Measurements from ENCODE around the gene MYO3A.

The MYO3A gene, protein sequence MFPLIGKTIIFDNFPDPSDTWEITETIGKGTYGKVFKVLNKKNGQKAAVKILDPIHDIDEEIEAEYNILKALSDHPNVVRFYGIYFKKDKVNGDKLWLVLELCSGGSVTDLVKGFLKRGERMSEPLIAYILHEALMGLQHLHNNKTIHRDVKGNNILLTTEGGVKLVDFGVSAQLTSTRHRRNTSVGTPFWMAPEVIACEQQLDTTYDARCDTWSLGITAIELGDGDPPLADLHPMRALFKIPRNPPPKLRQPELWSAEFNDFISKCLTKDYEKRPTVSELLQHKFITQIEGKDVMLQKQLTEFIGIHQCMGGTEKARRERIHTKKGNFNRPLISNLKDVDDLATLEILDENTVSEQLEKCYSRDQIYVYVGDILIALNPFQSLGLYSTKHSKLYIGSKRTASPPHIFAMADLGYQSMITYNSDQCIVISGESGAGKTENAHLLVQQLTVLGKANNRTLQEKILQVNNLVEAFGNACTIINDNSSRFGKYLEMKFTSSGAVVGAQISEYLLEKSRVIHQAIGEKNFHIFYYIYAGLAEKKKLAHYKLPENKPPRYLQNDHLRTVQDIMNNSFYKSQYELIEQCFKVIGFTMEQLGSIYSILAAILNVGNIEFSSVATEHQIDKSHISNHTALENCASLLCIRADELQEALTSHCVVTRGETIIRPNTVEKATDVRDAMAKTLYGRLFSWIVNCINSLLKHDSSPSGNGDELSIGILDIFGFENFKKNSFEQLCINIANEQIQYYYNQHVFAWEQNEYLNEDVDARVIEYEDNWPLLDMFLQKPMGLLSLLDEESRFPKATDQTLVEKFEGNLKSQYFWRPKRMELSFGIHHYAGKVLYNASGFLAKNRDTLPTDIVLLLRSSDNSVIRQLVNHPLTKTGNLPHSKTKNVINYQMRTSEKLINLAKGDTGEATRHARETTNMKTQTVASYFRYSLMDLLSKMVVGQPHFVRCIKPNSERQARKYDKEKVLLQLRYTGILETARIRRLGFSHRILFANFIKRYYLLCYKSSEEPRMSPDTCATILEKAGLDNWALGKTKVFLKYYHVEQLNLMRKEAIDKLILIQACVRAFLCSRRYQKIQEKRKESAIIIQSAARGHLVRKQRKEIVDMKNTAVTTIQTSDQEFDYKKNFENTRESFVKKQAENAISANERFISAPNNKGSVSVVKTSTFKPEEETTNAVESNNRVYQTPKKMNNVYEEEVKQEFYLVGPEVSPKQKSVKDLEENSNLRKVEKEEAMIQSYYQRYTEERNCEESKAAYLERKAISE (N-terminal part only)
- 0 to 0.05 (median 0) reads per million in 3 experiments for total RNA-seq

DNA sequence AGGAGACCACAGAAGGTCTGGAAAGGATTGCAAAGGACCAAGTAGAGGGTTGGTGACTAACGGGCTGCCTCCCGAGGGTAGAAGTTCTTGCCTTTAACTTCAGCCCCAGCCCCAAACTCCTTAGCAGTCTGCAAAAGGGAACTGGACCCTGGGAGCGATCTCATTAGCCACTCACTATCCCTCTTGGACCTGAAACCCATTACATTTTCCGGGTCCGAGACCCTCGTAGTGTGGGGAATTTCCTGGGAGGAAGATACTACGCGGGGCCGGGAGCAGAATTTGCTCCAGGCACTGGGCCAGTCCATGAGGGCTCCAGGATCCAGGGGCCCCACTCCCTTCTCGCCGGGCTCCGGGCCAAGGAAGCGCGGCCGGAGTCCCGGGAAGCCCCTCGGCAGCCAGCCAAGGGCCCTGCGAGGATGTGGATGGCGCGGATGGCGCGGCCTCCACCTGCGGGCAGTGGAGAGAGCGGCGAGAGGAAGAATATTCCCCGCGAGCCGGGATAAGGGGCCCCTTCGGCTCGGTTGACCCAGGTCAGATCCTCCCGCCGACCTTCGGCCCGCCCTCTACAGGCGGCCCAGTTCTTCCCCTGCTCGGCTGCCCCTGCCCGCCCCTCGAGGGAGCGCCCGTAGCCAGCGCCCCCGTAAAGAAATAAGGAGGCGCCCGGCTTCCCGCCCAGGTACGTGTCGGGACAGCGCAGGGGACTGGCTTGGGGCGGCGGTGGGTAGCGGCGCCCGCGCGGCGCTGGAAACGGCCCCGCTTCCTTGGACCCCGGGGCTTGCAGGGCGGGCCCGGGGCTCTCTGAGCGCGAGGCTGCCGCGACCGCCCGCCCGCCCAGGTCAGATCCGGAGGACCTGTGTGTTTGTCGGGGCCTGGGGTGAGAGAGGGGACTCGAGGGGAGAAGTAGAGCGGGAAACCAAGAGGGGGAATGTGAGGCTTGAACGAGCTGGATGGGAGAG, at the start of gene MYO3A:
TSS of gene MYO3A (plus strand) at position 577 of the 956 bp plus-strand sequence. CDS start 17,882 bp downstream, outside the sequence.
- DNase-seq: no peak

DNA sequence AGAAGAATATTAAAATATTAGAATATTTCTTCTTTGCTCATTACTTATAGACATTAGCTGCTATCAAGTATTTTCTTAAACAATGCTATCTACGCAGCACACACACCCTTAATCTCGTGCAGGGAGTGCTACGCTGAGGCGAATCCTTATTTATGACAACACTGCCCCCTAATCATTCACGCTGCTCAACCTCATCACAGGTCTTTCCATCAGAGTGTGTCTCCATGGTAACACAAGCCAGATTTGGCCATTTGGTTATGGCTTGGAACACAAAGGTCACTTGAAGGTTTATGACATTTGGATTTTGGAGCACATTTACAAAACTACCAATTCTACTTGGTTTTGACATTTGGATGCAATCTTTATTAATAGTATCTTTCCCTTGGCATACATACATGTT, 45.4 kb upstream of the MYO3A start:
- DNase-seq: no peak

DNA sequence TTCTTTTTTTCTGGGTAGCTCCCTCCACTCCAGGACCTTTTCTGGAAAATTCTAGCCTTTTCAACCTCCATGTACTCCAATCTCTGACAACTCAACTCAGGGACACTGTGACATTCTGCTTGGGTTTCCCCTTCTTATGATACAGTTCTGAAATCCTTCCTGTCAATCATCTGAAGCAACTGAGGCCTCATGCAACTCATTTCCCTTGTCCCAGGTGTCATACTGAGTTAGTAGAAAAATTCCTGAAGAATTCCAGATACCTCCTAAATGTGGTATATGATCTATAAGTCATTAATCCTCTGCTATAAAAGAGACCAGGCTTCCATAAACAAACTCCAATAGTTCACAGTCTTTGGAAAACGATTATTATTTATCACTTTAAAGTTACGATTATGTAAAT, 43.0 kb upstream of the MYO3A start:
- DNase-seq: no peak

DNA sequence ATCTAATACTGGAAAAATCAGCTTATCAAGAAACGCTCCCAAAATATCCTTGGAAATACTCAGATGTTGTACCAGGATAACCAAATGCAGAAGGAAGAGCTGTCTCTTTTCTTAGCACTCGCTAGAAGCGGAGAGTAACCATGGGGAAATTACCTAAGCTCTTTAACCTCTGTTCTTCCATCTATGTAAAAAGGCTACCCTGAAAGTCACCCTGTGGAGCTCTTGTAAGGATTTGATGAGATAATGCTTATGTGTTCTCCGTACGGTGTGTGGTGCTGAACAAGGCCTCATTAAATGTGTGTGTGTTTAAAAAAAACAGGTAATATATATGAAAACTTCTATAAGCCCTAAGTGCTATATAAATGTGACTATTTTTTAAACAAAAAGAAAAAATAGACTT, 38.2 kb upstream of the MYO3A start:
- DNase-seq: no peak

DNA sequence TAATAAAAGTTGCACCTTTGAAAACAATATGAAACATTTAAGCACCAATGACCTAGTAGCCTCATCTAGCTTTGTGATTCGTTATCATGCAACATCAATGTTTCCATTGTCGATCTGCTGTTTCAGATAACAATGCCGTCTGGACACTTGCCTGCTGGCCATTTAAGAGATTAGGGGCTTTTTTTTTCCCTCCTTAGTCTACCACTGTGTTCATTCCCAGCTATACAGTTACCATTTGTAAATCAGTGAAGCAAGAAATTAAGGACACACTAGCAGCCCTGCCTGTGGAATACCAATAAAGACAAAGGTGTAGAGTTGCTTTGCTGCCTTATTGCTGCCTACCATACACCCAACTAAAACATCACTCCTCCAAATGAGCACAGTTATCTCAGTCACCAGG, 37.6 kb upstream of the MYO3A start:
- DNase-seq: no peak

DNA sequence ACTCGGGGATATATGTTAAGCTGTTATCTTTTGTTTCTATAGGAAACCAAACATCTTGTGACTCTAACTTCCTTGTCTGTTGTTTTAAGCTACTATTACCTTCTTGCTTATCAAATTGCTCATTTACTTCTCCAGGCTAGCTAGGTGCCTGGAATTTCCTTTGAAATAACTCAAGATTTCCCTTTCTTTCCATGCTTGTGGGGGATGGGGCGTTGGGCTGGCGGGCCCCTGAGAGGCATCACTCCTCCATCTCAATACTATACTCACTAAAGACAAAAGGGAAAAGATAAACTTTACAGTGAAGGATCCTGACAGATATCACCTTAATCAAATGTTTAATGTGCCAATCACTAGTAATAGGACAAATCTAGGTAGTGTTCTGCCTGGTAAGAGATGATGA, 34.7 kb upstream of the MYO3A start:
- DNase-seq: no peak

DNA sequence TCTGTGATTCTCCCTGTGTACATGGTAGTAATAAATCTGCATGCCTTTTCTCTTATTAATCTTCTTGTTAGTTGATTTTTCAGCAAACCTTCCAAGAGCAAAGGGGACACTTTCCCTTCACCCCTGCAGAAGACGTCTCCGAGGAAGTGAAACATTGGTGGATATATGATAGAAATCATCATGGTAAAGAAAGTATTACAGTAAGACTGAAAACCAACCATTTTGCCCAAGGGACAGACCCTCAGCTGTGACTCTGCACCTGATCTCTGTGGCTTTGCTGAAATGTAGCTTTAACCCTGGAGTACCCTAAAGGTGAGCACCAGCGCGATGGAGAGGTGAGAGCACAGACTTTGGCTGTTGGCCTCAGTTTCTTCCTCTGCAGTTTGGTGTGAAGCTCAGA, 32.8 kb upstream of the MYO3A start:
- DNase-seq: no peak

DNA sequence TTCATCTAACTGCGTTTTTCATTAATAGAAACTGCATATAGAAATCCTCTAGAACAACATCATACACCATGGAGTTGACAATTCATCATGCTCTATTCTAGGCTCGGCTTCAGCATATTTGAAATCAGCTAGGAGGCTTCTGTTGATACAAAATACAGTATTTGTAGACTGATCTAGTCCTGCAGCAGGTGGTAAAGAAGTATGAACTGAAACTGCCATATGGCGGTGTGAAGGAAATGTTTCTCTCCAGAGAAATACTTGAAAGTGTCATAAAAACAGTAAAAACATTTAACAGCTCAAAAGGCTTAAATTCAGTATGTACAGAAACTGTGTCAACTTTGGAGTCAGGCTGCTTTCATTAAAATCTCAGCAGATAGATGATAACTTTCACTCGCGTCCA, 32.0 kb upstream of the MYO3A start:
- no peak for DNase-seq

DNA sequence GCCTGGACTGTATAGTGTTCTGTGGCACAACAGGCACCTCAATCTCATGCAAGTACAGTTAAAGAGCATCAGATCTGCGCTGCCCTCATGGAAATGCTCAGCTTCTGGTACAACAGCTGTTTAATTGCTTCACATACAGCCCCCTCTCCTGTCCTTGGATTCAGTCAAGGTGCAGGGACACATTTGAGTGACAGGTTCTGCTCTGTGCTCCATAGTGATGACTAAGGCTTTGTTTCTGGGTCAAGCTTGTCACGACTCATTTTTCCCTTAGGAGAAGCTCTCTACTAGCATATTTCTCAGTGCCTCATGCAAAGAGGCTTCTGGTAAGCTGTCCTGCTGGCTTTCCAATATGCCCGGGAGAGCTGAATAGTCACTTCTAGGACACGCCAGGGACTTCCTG, 26.8 kb upstream of the MYO3A start:
- no peak for DNase-seq

DNA sequence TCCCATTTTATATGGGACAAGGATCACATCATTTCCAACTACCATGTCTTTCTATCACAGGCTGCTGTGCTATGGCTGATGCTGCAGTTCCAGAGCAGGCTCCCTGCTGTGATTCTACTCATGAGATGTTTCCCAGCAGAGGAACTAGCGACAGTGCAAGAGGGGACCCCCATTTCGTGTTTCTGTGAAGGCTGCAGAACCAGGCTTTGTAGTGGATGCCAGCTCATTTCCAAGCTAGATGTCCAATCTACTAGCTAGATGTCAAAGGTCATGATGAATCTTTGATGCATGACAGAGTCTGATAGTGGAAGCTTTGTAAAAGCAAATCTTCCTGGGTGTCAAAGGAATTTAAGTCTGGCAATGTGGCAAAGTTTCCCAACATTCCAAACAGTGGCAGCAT, 21.2 kb upstream of the MYO3A start:
- no peak for DNase-seq

DNA sequence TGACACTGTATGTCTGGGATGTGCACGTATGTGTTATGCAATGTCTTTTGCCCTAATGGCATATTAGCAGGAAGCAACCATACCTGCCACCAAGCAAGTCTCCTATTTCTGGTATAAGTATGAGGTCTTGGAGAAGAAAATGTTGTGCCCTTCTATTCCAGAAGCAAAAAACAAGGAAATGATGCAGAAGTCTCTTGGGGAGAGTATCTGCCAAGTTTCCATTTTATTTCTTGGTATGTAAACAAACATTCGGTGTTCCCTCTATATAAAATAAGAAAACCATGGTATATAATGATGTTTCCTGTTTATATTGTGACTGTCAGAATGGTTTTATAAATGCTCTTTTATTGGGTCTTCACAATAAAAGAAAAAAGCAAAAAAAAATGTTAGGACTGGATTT, 19.3 kb upstream of the MYO3A start:
- no peak for DNase-seq

DNA sequence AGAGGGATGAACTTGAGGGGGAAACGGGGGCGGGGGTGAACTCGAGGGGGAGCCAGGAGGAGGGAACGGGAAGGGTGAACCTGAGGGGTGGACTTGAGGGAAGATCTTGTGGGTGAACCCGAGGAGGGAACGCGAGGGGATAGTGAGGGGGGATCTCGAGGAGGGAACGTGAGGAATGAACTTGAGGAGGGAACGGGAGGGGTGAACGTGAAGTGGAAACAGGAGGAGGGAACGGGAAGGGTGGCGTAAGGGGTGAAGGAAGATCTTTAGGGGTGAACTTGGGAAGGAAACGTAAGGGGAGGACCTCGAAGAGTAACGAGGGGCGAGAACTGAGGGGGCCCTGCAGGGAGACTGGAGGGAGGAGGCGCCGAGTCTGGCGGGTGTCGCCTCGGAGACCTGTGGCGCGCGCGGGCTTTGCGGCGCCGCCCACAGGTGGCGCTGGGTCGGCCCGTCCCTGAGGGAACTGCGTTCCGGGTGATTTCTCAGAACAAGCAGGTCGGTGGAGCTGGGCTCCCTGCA, 651 bp downstream of the MYO3A start:
- DNase-seq: no peak

DNA sequence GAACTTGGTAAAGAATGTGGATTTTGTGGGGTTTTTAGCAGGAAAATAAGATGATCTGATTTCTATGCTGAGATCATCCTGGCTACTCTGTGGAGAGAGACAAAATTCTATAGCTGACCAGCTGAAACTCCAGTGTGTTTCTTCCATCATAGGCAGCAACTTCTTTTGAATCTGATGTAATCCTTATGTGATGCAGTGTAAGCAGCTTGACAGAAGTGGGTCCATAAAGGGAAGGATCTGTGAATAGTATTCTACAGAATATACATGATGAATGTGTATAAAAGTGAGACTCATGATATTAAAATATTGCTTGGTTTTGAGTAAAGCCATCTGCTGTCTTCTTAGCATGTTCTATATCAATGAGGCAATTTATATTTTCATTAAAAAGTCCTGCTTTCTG, 4.4 kb downstream of the MYO3A start:
- no peak for DNase-seq

DNA sequence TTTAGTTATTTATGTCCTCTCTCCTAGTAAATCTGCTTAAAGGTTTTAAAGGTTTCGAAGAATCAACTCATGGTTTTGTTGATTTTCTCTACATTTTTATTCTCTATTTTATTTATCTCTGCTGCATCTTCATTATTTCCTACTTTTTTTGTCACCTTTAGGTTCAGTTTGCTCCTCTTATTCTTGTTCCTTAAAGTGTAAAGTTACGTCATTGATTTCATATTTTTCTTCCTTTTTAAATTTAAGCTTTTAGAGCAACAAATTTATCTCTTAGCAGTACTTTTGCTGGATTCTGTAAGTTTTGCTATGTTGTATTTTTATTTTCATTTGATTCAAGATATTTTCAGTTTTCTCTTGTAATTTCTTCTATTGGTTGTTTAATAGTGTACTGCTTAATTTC, 10.7 kb downstream of the MYO3A start:
- DNase-seq: no peak

DNA sequence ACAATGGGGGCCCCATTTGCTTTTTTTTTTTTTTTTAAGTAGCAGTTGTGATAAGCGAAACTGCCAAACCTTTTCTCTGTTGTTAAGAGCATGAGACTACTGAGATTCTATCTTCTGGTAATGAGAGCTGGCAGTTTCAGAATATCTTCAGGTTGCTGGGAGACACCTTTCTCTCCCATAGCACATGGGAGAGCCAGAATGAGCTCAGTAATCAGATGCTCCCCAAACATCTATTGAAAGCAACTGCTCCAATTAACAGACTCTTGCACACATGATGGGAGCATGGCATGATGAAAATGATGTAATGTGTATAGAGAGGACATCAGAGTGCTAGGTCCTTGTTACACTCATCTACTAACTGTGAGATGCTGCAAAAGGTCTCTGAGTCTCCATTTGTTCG, 18.8 kb downstream of the MYO3A start:
- no peak for DNase-seq

DNA sequence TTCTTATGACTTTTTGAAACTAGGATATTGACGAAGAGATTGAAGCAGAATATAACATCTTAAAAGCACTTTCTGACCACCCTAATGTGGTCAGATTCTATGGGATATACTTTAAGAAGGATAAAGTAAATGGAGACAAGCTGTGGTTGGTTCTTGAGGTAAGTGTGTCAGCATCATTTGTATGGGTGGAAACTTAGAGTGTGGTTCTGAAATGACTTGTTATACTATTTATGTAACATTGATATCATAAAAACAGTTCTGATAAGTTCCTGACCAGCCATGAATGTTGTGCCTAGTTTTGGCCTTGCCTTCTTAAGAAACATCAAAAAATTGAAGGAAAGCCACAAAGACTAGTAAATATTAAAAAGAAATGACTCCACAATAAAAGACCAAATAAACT, 20.8 kb downstream of the MYO3A start:
- no peak for DNase-seq

DNA sequence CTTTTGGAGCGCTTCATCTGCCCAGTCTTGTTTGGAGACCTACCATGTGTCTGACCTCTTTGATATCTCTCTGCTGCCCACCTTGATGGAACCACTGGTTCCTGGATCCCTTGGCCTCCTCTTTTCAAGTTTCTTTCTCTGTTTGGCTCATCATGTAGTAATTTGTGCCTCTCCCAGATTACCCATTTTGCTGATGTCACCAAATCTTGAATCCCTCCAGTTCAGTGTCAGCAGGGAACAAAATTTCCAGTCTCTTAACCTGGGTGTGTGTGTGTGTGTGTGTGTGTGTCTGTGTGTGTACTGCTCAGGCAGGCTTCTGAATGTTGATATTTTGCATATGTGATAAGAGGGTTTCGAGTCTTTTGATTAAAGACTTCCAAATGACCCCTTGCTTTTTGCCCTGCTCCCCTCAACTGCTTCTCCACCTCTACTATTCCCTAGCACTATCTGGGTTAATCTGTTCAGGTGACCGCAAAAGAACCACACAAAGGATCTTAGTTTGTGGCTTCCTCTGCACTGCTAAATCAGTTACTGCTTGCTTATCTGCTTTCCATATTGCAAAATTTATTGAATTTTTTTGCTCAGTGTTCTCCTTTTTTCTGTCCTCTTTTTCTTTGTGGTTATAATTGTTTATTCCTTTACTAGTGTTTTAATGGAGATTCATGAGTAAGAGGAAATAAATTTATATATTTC, 25.7 kb downstream of the MYO3A start:
- DNase-seq: no peak

DNA sequence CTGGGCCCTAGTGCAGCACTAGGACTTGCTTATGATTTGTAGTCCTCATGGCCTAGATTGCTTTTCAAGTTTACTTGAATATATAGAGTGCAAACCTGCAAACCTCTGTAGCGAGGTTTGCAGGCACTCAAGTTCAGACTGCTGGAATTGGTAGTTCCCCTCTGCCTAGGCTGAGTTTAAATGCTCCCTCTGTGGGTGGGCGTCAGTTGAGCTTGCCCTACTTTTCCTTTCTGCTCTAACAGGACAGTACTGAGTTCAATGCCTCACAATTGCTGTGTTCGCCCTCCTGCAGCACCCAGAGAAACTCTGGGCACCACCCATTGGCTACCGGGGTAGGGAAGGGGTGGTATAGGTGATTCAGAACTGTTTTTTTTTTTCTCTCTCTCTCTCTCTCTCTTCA, 31.6 kb downstream of the MYO3A start:
- DNase-seq: no peak

DNA sequence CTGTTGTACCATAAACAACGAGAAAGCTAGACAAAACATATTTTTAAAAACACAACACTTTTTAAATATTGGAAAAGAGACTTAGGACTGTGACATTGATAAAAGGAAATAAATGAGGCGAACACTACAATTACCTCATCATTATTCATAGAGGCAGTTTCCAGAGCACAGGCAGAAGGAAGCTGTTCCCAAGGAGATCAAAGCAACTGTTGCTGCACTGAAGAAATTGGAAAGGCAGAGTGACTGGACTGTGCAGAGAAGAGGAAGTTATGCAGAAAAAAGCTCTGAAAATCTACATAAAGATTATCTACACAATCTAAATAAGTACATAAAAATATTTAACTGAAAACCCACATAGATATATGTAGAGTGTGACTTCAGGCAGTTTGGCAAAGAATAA, 32.8 kb downstream of the MYO3A start:
- DNase-seq: no peak

DNA sequence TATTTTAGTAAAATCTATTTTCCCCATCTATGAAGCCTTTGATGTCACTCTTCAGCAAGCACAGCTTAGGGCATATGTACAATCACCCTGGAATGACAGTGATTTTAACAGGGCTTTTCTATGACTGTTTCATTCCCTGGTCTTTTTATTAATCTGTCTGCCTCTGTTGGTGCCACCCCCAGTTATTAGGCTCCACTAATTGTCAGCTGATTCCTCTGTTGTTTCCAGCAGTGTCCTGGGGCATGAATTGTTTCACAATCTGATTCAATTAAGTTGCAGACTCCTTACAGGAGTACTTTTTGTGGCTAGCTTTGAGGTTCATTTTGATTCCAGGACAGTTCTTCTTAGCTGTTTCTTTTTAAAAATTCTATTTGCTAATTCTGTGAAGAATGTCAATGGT, 38.6 kb downstream of the MYO3A start:
- no peak for DNase-seq

DNA sequence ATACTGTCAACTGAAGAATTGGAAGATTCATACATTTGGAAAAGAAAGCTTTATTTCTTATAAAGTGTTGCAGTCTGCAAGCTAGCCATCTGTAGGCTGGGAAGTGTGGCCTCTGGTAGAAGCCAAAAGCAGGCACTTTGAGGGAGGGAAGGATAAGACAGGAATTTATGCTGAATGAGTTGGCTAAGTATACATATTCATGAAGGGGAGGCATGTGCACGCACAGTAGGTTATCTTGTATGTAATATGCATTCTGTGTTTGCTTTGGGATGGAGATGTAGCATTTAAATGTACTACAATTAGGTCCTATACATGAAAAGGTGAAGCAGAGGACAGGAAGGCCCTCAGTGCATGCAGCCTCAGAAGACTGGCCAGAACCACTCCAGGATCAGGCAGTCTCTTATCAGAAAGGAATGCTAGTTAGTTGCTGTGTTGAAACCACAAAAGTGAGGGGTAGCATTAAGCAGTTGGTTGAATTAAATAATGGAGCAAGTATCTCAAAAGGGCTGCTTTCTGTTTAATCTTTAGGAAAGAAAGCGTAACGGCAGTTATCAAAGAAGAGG, 40.9 kb downstream of the MYO3A start:
- DNase-seq: no peak

Data from central memory CD4-positive, alpha-beta T cell (primary cell).